Measurements from ENCODE around the gene KLRB1.

The KLRB1 gene

DNA sequence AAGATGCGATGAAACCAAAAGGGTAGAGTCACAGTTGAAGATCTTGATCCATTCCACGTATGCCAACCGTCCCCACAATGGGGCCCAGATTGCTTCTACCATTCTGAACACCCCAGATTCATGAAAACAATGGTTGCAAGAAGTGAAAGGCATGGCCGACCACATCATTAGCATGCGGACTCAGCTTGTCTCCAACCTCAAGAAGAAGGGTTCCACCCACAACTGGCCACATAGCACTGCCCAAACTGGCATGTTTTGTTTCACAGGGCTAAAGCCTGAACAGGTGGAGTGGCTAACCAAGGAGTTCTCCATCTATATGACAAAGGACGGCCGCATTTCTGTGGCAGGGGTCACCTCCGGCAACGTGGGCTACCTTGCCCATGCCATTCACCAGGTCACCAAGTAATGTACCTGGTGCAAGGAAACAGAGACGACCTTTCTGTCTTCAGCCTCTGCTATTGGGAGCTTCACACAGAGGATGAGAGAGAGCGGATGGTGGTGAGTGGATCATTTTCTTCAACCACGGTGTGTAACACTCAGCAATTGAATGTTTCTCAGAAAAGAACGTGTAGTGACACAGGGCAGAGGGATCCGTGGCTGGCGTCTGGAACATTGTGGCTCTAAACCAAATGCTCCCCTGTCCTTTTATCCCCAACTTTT lies 35.0 kb upstream of the KLRB1 start:
- Histone ChIP-seq H3K79me2 (ENCODE audit: control insufficient read depth, insufficient read depth, low read length, unreplicated experiment) (no peaks in the 10 kb centered on the region), H3K27me3 (ENCODE audit: insufficient read depth, low read length) (no peaks in the 10 kb centered on the region), H3K4me3 (ENCODE audit: low read depth, low read length) (no peak overlapping the region), H2AFZ (ENCODE audit: low read length, unreplicated experiment) (no peak overlapping the region), H3K36me3 (ENCODE audit: insufficient read depth, low read length) (no peaks in the 10 kb centered on the region), H3K4me1 (ENCODE audit: control insufficient read depth, insufficient read depth, low read length, unreplicated experiment) (peaks cover 8% of the 10 kb centered on the region), H3K27ac (ENCODE audit: low read depth, low read length) (no peak overlapping the region)

DNA sequence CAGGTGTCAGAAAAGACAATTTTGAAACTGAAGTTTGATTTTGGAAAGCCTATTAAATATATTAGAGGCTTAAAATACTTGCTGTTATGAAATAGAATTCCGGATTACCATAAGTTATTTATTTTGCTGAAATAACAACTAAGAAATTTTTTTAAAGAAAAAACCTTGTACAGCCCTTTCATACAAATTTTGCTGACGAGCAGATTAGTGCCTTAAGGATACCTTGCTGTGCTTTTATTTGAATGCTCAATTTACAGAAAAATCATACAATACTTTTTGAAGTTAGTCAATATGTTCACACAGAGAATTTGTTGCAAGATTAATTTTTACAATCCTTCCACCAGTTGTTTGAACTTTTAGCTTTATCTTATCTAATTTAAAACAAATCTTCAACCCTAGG lies 32.3 kb upstream of the KLRB1 start:
- no peaks in the 10 kb centered on the region for H3K36me3 ChIP-seq (ENCODE audit: insufficient read depth, low read length)
- no peak overlapping the region for H3K4me3 ChIP-seq (ENCODE audit: low read depth, low read length)
- no peaks in the 10 kb centered on the region for H3K27me3 ChIP-seq (ENCODE audit: insufficient read depth, low read length)
- no peaks in the 10 kb centered on the region for H3K79me2 ChIP-seq (ENCODE audit: control insufficient read depth, insufficient read depth, low read length, unreplicated experiment)
- no peak overlapping the region for H3K27ac ChIP-seq (ENCODE audit: low read depth, low read length)
- peaks cover 5% of the 10 kb centered on the region for H3K4me1 ChIP-seq (ENCODE audit: control insufficient read depth, insufficient read depth, low read length, unreplicated experiment)
- H2AFZ ChIP-seq (ENCODE audit: low read length, unreplicated experiment) = no peak overlapping the region

DNA sequence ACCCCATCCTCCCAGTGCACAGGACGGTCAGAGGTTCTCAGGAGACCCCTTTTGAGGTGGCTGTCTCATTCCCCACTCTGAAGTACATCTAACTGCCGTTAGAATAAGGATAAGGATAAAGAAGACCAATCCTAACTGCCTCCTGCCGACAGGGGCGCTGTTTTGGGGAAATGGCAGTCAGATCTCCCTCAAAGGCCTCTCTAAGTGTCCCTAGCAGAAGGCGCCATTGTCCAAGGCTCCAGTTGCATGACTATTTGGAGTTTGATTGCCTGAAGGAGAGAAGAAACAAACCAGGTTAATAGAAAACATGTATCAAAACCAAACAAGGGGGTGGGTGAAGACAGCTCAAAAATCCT lies 29.1 kb upstream of the KLRB1 start:
- Histone ChIP-seq H3K4me1 (ENCODE audit: control insufficient read depth, insufficient read depth, low read length, unreplicated experiment) (no peaks in the 10 kb centered on the region), H3K79me2 (ENCODE audit: control insufficient read depth, insufficient read depth, low read length, unreplicated experiment) (no peaks in the 10 kb centered on the region), H3K4me3 (ENCODE audit: low read depth, low read length) (no peak overlapping the region), H2AFZ (ENCODE audit: low read length, unreplicated experiment) (no peak overlapping the region), H3K36me3 (ENCODE audit: insufficient read depth, low read length) (no peaks in the 10 kb centered on the region), H3K27me3 (ENCODE audit: insufficient read depth, low read length) (no peaks in the 10 kb centered on the region), H3K27ac (ENCODE audit: low read depth, low read length) (no peak overlapping the region)

DNA sequence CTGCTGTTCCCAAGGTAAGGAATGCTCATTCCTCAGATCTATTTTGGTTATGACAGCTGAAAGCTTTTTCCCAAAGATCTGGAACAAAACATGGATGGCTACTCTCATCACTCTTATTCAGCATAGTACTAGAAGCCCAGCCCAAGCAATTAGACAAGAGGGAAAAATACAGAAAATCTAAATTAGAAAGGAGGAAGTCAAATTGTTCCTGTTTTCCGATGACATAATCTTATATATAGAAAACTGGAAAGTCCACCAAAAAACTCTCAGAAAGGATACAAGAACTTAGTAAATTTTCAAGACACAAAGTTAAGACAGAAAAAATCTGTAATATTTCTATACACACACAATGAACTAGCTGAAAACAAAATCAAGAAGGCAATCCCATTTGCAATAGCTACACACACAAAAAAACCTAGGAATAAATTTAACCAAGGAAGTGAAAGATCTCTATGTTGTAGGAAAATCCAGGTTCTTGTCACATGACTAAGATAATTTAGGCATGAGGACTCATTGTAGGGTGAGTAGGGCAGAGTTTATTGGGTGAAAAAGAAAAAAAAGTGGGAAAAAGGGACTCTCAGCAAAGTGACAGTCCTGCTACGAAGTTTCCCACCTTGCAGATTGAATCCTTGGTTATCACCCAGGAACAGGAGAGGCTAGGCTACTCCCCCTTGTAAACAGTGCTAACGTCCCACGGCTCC lies 28.6 kb upstream of the KLRB1 start:
- H3K27me3 ChIP-seq (ENCODE audit: insufficient read depth, low read length) = no peaks in the 10 kb centered on the region
- H3K36me3 ChIP-seq (ENCODE audit: insufficient read depth, low read length) = no peaks in the 10 kb centered on the region
- no peaks in the 10 kb centered on the region for H3K79me2 ChIP-seq (ENCODE audit: control insufficient read depth, insufficient read depth, low read length, unreplicated experiment)
- no peak overlapping the region for H2AFZ ChIP-seq (ENCODE audit: low read length, unreplicated experiment)
- H3K4me3 ChIP-seq (ENCODE audit: low read depth, low read length) = no peak overlapping the region
- H3K27ac ChIP-seq (ENCODE audit: low read depth, low read length) = no peak overlapping the region
- no peaks in the 10 kb centered on the region for H3K4me1 ChIP-seq (ENCODE audit: control insufficient read depth, insufficient read depth, low read length, unreplicated experiment)

DNA sequence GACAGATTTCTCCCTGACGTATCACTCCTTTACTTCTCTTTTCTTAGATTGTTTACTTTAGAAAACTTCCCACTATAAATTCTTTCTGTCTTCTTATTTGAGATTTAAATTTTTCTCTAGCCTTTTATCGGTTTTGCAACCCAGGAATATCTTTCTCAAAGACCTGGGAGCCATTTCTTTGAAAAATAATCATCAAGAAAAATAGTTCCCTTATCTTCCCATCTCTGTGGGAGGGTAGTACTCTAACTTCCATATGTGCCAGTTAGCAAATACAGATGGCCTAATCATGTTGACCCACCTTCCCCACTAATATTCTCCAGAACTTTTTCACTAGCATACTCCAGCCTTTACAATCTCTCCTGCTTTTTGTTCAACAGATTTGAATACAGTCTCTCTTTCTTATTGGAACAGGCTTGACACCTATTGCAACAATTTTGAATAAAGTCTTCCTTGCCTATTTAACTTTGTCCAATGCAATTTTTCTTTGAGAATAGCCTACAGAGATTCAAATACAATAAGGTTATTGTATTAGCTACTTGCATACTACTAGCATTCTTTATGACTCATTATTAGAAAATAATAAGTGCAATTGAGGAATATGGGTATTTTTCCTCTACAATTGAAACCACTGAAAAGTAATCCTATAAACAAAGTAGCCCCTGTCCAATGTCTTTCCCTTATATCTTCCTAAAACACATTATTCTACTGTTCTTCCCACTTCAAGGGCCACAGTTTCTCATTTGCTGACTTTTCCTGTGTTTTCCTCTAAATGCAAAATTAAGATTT lies 27.4 kb upstream of the KLRB1 start:
- no peaks in the 10 kb centered on the region for H3K4me1 ChIP-seq (ENCODE audit: control insufficient read depth, insufficient read depth, low read length, unreplicated experiment)
- no peaks in the 10 kb centered on the region for H3K79me2 ChIP-seq (ENCODE audit: control insufficient read depth, insufficient read depth, low read length, unreplicated experiment)
- H3K36me3 ChIP-seq (ENCODE audit: insufficient read depth, low read length) = no peaks in the 10 kb centered on the region
- no peak overlapping the region for H3K4me3 ChIP-seq (ENCODE audit: low read depth, low read length)
- no peak overlapping the region for H3K27ac ChIP-seq (ENCODE audit: low read depth, low read length)
- H3K27me3 ChIP-seq (ENCODE audit: insufficient read depth, low read length) = no peaks in the 10 kb centered on the region
- H2AFZ ChIP-seq (ENCODE audit: low read length, unreplicated experiment) = no peak overlapping the region

DNA sequence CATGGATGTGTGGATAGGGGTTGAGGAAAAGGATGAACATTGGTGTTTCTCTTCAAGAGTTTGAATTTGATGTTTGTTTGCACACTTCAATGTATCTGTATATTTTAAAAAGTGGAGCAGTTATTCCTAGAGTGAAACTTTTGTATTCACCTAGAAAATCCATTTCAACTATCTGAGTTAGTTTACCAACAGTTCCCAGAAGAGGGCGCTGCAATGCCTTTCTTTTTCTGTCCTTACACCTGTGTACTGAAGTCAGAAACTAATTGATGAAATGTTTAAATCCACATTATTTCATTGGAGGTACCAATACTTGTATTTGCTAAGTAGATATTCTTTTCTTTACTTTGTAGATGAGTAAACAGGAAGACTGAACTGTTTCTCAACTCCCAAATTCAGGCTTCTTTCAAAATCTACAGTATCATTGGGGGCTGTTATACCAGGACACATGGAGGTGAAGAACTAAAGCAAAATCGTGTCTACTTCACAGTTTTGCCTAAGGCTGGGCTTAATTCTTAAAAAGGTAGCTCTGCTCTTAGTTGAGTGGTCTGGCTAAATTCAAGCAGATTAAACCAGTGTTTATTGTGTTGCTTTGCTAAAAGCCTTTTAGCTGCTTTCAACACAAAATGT lies 26.6 kb upstream of the KLRB1 start:
- Histone ChIP-seq H3K4me3 (ENCODE audit: low read depth, low read length) (no peak overlapping the region), H3K27ac (ENCODE audit: low read depth, low read length) (no peak overlapping the region), H3K4me1 (ENCODE audit: control insufficient read depth, insufficient read depth, low read length, unreplicated experiment) (no peaks in the 10 kb centered on the region), H3K36me3 (ENCODE audit: insufficient read depth, low read length) (no peaks in the 10 kb centered on the region), H3K79me2 (ENCODE audit: control insufficient read depth, insufficient read depth, low read length, unreplicated experiment) (no peaks in the 10 kb centered on the region), H2AFZ (ENCODE audit: low read length, unreplicated experiment) (no peak overlapping the region), H3K27me3 (ENCODE audit: insufficient read depth, low read length) (no peaks in the 10 kb centered on the region)

DNA sequence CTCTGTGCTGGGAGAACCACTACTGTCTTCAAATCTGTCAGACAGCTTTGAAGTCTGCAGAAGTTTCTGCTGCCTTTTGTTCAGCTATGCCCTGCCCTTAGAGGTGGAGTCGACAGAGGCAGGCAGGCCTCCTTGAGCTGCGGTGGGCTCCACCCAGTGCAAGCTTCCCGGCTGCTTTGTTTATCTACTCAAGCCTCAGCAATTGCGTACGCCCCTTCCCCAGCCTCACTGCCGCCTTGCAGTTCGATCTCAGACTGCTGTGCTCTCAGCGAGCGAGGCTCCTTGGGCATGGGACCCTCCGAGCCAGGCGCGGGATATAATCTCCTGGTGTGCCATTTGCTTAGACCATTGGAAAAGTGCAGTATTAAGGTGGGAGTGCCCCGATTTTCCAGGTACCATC lies 25.1 kb upstream of the KLRB1 start:
- Histone ChIP-seq H3K4me1 (ENCODE audit: control insufficient read depth, insufficient read depth, low read length, unreplicated experiment) (no peaks in the 10 kb centered on the region), H3K27ac (ENCODE audit: low read depth, low read length) (no peak overlapping the region), H3K4me3 (ENCODE audit: low read depth, low read length) (no peak overlapping the region), H2AFZ (ENCODE audit: low read length, unreplicated experiment) (no peak overlapping the region), H3K36me3 (ENCODE audit: insufficient read depth, low read length) (no peaks in the 10 kb centered on the region), H3K27me3 (ENCODE audit: insufficient read depth, low read length) (no peaks in the 10 kb centered on the region), H3K79me2 (ENCODE audit: control insufficient read depth, insufficient read depth, low read length, unreplicated experiment) (no peaks in the 10 kb centered on the region)

DNA sequence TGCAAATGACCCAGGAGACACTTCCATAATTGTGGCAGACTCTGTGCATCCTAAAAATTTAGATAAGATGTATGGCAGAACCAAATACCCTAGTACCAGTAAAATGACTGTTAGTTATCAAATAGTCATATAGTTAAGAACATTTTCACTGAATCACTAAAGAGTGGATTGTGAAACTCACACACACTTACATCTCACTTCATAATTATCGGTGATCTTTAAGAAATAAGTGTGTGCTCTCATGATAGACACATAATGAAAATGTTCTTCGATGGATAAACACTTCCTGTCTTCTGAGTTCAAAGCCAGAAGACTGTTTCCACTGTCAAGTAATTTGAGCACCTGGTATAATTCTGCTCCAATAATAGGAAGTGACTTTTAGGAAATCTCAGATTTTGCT lies 19.1 kb upstream of the KLRB1 start:
- Histone ChIP-seq H3K4me3 (ENCODE audit: low read depth, low read length) (no peak overlapping the region), H3K27me3 (ENCODE audit: insufficient read depth, low read length) (no peaks in the 10 kb centered on the region), H3K36me3 (ENCODE audit: insufficient read depth, low read length) (no peaks in the 10 kb centered on the region; the same call in 1 of the 2 replicates), H3K4me1 (ENCODE audit: control insufficient read depth, insufficient read depth, low read length, unreplicated experiment) (no peaks in the 10 kb centered on the region), H3K79me2 (ENCODE audit: control insufficient read depth, insufficient read depth, low read length, unreplicated experiment) (no peaks in the 10 kb centered on the region), H3K27ac (ENCODE audit: low read depth, low read length) (no peak overlapping the region), H2AFZ (ENCODE audit: low read length, unreplicated experiment) (no peak overlapping the region)

DNA sequence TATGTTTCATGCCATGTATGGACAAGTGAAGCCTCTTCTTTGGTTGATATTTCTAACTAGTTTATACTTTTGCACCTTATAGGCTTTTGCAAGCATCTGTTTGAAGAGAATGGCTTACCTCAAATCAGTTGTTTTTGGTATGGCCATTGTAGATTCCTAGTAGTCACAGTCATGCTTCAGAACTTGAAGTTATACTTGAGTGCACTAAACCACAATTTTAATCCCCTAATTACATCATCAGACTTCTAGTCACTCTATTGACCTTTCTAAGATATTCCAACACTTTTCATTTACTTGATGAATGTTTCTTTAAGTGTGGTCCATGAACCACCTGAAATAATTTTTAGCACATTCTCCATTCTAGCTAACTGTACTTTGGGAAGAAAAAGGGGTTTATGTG lies 18.6 kb upstream of the KLRB1 start:
- Histone ChIP-seq H3K27me3 (ENCODE audit: insufficient read depth, low read length) (no peaks in the 10 kb centered on the region), H3K36me3 (ENCODE audit: insufficient read depth, low read length) (no peaks in the 10 kb centered on the region; the same call in 1 of the 2 replicates), H3K4me3 (ENCODE audit: low read depth, low read length) (no peak overlapping the region)

DNA sequence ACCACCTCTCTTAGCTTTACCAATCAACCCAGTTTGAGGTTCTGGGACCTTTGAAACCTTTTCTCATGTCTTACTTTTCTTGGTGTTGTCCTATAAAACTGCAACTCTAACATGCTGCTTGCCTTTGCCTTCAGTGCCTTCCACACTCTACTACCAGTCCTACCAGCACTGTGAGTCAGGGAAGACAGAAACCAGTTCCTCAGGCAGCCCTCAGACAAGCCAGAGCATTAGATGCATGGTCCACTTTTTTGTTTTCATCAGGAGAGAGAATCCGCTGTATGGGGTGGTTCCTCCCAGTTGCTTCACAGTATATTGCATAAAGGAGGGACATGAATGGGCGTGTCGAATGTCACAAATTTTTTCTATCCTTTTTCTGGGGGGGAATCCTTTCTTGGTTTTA lies 17.3 kb upstream of the KLRB1 start:
- Histone ChIP-seq H2AFZ (ENCODE audit: low read length, unreplicated experiment) (no peak overlapping the region), H3K4me3 (ENCODE audit: low read depth, low read length) (no peak overlapping the region), H3K4me1 (ENCODE audit: control insufficient read depth, insufficient read depth, low read length, unreplicated experiment) (no peaks in the 10 kb centered on the region), H3K36me3 (ENCODE audit: insufficient read depth, low read length) (no peaks in the 10 kb centered on the region; the same call in 1 of the 2 replicates), H3K79me2 (ENCODE audit: control insufficient read depth, insufficient read depth, low read length, unreplicated experiment) (no peaks in the 10 kb centered on the region), H3K27me3 (ENCODE audit: insufficient read depth, low read length) (no peaks in the 10 kb centered on the region), H3K27ac (ENCODE audit: low read depth, low read length) (no peak overlapping the region)

More for the DNA sequence above, 18.6 kb upstream of the KLRB1 start:
- no peak overlapping the region for H2AFZ ChIP-seq (ENCODE audit: low read length, unreplicated experiment)
- H3K79me2 ChIP-seq (ENCODE audit: control insufficient read depth, insufficient read depth, low read length, unreplicated experiment) = no peaks in the 10 kb centered on the region
- H3K27ac ChIP-seq (ENCODE audit: low read depth, low read length) = no peak overlapping the region
- H3K4me1 ChIP-seq (ENCODE audit: control insufficient read depth, insufficient read depth, low read length, unreplicated experiment) = no peaks in the 10 kb centered on the region
